Measurements from ENCODE around the gene TBC1D22A. TPM values are rescaled to one million over a fixed set of nuclear protein-coding genes. Genes with fewer than 3 reads are reported as not detected.

Gene TBC1D22A
- total RNA-seq, 2 donors from 2014 or later: 21.5 to 23.1 TPM

GRCh38 chr22:47100646-47101200 lies 338.3 kb downstream of the TBC1D22A start:
- Histone ChIP-seq H3K27me3 (no peaks in the 10 kb centered on the region), H3K36me3 (replicated peaks in 1 of 2; ENCODE audit: insufficient read depth in 1 of 2, low read depth in 2 of 2) (no peaks in the 10 kb centered on the region), H3K4me1 (peaks cover 20% of the 10 kb centered on the region), H3K9me3 (no peaks in the 10 kb centered on the region), H3K27ac (no peak overlapping the region), H3K4me3 (no peak overlapping the region)
- TF ChIP-seq POLR2A (IDR thresholded peaks at IDR 0.05) (no peak), CTCF (IDR thresholded peaks at IDR 0.05) (no peak)
- no peak for ATAC-seq
- WGBS, 2 donors: 91 to 92% methylated on average over 14 to 15 of the region's 15 CpGs
- DNase-seq: no peak
- intact Hi-C loops (cut with DNase I): loop anchor here (10.0 kb wide), 1 partner anchor 54 kb away; no protein-coding TSS in a partner anchor

- H3K27me3 ChIP-seq: no peaks in the 10 kb centered on the region
- TF ChIP-seq POLR2A (IDR thresholded peaks at IDR 0.05) (no peak), CTCF (IDR thresholded peaks at IDR 0.05) (no peak)
- no peaks in the 10 kb centered on the region for H3K9me3 ChIP-seq
- peaks cover 20% of the 10 kb centered on the region for H3K4me1 ChIP-seq
- no peak overlapping the region for H3K27ac ChIP-seq
- intact Hi-C loops (cut with DNase I): loop anchor here (10.0 kb wide), 1 partner anchor 53 kb away; no protein-coding TSS in a partner anchor
- DNase-seq (no peak), ATAC-seq (no peak)
- H3K36me3 ChIP-seq (replicated peaks in 1 of 2; ENCODE audit: insufficient read depth in 1 of 2, low read depth in 2 of 2): no peaks in the 10 kb centered on the region
- no peak overlapping the region for H3K4me3 ChIP-seq
- WGBS, 2 donors: 96 to 99% methylated on average over 15 to 16 of the region's 16 CpGs
Observed at GRCh38 chr22:47101321-47101885, 339.0 kb downstream of the TBC1D22A start.

GRCh38 chr22:47102081-47102480 lies 339.6 kb downstream of the TBC1D22A start:
- Histone ChIP-seq H3K4me3 (no peak overlapping the region), H3K27ac (peak overlapping the region in 3 of 4 donors; percentile 47 to 62 (median 56)), H3K4me1 (peaks cover 20% of the 10 kb centered on the region), H3K36me3 (replicated peaks in 1 of 2; ENCODE audit: insufficient read depth in 1 of 2, low read depth in 2 of 2) (no peaks in the 10 kb centered on the region), H3K9me3 (no peaks in the 10 kb centered on the region), H3K27me3 (no peaks in the 10 kb centered on the region)
- intact Hi-C loops (cut with DNase I): loop anchor here (10.0 kb wide), 1 partner anchor 53 kb away; no protein-coding TSS in a partner anchor
- 84 to 87% methylated on average over 12 of the region's 12 CpGs for WGBS, 2 donors
- DNase-seq (no peak), ATAC-seq (no peak)
- no peak for TF ChIP-seq CTCF (IDR thresholded peaks at IDR 0.05)
- TF ChIP-seq POLR2A (IDR thresholded peaks at IDR 0.05): no peak

GRCh38 chr22:47102648-47103047 lies 340.2 kb downstream of the TBC1D22A start:
- Histone ChIP-seq H3K9me3 (no peaks in the 10 kb centered on the region), H3K27ac (peak overlapping the region; percentile 32 to 62 (median 54)), H3K27me3 (no peaks in the 10 kb centered on the region), H3K4me3 (no peak overlapping the region), H3K4me1 (peaks cover 26% of the 10 kb centered on the region), H3K36me3 (replicated peaks in 1 of 2; ENCODE audit: insufficient read depth in 1 of 2, low read depth in 2 of 2) (no peaks in the 10 kb centered on the region)
- intact Hi-C loops (cut with DNase I): loop anchor here (10.0 kb wide), 1 partner anchor 52 kb away; no protein-coding TSS in a partner anchor
- WGBS, 2 donors: 30 to 35% methylated on average over 2 of the region's 2 CpGs
- DNase-seq (peak; percentile 31 to 63 (median 59)), ATAC-seq (peak; percentile 85)
- TF ChIP-seq CTCF (IDR thresholded peaks at IDR 0.05) (no peak), POLR2A (IDR thresholded peaks at IDR 0.05) (no peak)
